ENCODE data around the gene DOHH.

DOHH gene

GRCh38 chr19:3476830-3477229 is 23.6 kb downstream of the DOHH start:
- DNase-seq = no peak

GRCh38 chr19:3475449-3475848 is 25.0 kb downstream of the DOHH start:
- DNase-seq = no peak

- no peak for DNase-seq
Observed at GRCh38 chr19:3474614-3475013, 25.9 kb downstream of the DOHH start.

GRCh38 chr19:3474010-3474409 is 26.5 kb downstream of the DOHH start:
- DNase-seq = no peak

- DNase-seq = no peak
Observed at GRCh38 chr19:3471954-3472655, 28.4 kb downstream of the DOHH start.

- no peak for DNase-seq
Observed at GRCh38 chr19:3470500-3471128, 29.9 kb downstream of the DOHH start.

GRCh38 chr19:3469638-3470499 is 30.6 kb downstream of the DOHH start:
- no peak for DNase-seq

GRCh38 chr19:3468211-3468610 is 32.3 kb downstream of the DOHH start:
- no peak for DNase-seq

GRCh38 chr19:3467437-3468198 is 32.9 kb downstream of the DOHH start:
- no peak for DNase-seq

GRCh38 chr19:3466635-3467034 is 33.8 kb downstream of the DOHH start:
- DNase-seq = no peak

GRCh38 chr19:3465552-3465951 is 34.9 kb downstream of the DOHH start:
- no peak for DNase-seq

- DNase-seq = no peak
Observed at GRCh38 chr19:3464587-3465235, 35.8 kb downstream of the DOHH start.

- no peak for DNase-seq
Observed at GRCh38 chr19:3463714-3464586, 36.5 kb downstream of the DOHH start.

- no peak for DNase-seq
Observed at GRCh38 chr19:3462991-3463713, 37.3 kb downstream of the DOHH start.

GRCh38 chr19:3459965-3460582 is 40.4 kb downstream of the DOHH start:
- DNase-seq = no peak

GRCh38 chr19:3459089-3459881 is 41.2 kb downstream of the DOHH start:
- no peak for DNase-seq

- no peak for DNase-seq
Observed at GRCh38 chr19:3458229-3459088, 42.0 kb downstream of the DOHH start.

- DNase-seq = no peak
Observed at GRCh38 chr19:3457528-3458228, 42.8 kb downstream of the DOHH start.
